Stimulated activated CD4-positive, alpha-beta T cell treated with anti-CD3 and anti-CD28 coated beads, Interleukin-4, amount 100 ng/mL, for 48 hours (primary cell): ENCODE results near the gene CCSAP.
"Not testable (repeated sequence)": the region's sequence is repeated elsewhere in the genome, so short reads cannot be mapped to it uniquely, and the experiment has no call there.

Experiments used
- DNase-seq, 2 donors: peaks; one replicate each; pipeline ENCODE4 v3.0.0-alpha.2; 2020; ENCODE audit warnings: low read depth in 2 of 2

CCSAP gene

DNA sequence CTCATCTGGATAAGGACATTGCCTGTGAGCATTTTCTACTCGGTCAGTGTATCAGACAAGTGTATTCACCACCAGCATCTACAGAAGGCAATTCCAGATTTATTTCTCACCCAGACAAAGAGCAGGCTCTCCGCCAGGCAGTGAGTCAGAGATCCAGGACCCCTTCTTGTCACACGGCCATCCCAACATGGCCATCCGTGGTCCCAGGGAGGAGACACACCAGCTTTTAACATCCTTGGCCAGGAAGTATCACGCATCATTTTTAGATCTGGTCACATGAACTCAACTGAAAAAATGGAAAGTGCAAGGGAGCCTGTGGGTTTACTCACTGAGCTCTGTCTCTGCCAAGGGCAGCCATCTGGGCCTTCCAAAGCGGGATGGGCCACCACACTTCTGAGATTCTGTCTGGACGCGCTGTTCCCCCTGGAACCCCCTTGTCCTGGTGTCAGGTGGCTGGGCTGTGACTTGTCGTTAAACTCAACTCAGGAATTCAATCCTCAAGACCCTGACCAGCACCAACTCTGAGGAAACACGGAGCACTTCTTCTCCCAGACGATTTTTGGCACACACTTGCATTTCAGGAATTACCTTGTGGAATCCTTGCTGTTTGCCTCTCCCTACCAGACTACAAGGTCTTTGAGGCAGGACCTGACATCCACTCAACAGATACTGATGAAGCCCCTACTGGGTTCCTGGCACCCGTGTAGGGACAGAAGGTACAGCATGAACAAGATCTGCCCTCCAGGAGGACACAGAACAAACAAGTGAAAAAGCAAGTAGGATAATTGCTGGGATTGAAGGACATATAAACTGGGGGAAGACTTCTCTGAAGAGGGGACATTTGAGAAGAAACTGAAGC is 21.6 kb upstream of the CCSAP start:
- DNase-seq = no peak

DNA sequence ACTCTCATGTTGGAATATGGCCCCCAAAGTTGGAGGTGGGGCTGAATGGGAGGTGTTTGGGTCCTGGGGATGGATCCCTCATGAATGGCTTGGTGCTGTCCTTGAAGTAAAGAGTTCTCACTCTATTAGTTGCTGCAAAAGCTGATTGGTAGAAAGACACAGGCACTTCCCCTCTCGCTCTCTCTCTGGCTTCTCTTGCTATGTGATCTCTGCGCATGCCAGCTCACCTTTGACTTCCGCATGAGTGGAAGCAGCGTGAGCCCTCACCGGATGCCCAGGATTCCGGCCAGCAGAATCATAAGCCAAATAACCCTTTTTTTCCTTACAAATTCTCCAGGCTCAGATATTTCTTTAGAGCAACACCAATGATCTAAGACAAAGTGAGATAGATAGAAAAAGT is 20.9 kb upstream of the CCSAP start:
- no peak for DNase-seq

DNA sequence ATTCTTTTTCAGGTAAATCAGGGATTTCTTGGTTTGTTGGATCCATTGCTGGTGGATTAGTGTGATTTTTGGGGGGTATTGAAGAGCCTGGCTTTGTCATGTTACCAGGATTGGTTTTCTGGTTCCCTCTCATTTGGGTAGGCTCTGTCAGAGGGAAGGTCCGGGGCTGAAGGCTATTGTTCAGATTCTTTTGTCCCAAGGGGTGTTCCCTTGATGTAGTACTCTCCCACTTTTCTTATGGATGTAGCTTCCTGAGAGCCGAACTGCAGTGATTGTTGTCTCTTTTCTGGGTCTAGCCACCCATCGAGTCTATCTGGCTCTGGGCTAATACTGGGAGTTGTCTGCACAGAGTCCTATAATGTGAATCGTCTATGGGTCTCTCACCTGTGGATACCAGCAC is 17.6 kb upstream of the CCSAP start:
- DNase-seq = no peak

DNA sequence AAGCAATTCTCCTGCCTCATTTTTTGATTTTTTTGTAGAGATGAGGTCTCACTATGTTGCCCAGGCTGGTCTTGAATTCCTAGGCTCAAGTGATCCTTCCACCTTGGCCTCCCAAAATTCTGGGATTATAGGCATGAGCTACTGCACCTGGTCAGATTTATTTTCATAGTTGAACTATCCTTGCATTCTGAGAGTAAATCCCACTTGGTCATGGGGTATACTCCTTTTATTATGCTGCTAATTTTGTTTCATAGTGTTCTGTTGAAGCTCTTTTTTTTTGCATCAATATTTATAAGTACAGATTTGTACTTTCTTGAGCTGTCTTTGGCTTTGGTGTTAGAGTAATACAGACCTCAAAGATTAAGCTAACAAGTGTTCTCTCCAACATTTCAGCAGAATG is 12.8 kb upstream of the CCSAP start:
- no peak for DNase-seq

DNA sequence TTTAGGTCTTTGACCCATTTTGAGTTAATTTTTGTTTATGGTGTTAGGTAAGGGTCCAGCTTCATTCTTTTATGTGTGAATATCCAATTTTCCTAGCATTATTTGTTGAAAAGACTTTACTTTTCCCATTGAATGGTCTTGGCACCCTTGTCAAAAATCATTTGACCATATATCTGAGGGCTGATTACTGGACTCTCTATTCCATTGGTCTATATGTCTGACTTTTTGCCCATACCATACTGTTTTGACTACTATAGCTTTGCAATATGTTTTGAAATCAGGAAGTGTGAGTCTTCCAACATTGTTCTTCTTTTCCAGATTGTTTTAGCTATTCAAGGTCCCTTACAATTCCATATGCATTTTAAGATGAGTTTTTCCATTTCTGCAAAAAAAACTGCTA is 11.4 kb upstream of the CCSAP start:
- DNase-seq = no peak

DNA sequence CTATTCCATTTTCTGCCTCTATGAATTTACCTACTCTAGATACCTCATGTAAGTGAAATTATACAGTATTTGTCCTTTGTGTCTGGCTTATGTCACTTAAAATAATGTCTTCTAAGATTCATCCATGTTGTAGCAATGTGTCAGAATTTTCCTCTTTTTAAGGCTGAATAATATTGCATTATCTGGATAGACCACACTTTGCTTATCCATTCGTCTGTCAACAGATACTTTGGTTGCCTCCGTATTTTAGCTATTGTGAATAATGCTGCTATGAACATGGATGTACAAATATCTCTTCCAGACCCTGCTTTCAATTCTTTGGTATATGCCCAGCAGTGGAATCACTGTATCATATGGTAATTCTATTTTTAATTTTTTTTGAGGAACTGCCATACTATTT is 10.1 kb upstream of the CCSAP start:
- DNase-seq = no peak

DNA sequence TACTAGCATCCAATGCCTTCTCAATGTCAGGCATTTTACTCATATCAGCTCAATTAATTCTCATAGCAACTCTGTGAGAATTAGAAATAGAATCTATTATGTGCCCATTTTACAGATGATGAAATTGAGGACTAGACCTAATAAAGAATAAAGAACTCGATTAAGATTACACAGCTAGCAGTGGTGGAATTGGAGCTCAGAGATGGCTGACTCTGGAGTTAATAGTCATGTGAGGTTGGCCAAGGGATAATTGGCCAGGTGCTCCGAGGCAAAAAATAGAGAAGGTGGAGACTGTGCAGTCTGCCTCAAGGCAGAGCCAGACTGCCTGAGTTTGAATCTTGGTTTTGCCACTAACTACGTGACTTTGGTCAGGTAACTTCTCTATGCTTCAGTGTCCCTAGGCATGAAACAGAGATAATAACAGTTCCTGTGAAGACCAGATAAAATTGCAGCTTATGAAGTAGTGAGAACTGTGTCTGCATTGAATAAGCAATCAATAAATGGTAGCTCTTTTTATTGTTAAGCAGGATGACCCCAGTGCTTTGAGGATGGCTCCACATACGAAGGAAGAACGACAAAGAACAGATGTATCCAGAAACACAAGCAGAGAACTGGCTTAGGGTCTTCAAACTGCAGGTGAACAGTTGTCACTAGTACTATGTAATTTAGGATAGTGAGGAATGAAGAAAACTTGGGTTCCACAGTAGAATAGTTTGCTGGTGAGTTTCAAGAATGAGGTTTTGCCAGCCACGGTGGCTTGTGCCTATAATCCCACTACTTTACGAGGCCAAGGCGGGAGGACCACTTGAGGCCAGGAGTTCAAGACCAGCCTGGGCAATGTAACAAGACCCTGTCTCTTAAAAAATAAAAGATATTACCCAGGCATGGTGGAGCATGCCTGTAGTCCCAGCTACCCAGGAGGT is 6.9 kb upstream of the CCSAP start:
- no peak for DNase-seq

DNA sequence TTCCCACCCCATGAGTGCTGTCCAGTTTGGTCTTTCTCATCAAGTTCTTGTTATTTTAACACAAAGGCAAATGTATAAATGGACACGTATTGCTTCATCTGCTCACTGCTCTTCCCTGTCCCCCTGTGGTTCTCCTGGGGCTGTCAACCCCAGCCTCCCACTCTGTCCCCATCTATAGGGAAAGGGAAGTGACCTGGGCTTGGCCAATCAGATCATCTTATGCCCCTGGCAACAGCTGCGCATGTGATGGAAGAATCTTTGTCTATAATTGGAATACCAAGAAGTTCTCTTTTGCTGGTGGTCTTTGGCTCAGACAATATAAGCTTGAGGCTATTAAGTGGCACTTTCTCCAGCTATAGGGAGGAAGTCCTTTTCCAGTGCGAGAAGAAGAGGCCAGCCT is 4.7 kb upstream of the CCSAP start:
- no peak for DNase-seq

DNA sequence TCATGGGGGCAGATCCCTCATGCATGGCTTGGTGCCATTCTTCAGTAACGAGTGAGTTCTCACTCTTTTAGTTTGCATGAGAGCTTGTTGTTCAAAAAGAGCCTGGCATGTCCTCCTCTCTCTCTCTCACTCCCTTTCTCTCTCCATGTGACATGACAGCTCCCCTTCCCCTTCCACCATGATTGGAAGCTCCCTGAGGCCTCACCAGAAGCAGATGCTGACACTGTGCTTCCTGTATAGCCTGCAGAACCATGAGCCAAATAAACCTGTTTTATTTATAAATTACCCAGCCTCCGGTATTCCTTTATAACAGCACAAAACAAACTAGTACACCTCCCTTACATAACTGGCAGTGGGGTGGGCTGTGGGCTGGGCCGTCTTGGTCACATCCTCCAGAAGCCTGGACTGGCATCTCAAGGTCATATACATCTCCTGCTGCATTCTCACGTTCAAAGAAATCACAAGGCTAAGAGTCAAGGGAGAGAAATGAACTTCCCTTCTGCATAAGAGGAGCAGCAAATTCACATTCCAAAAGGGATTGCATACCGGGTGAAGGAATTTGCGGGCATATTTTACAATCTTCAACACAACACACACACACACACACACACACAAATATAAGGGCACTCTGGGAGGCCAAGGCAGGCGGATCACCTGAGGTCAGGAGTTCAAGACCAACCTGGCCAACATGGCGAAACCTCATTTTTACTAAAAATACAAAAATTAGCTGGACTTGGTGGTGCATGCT is 2.3 kb upstream of the CCSAP start:
- no peak for DNase-seq

DNA sequence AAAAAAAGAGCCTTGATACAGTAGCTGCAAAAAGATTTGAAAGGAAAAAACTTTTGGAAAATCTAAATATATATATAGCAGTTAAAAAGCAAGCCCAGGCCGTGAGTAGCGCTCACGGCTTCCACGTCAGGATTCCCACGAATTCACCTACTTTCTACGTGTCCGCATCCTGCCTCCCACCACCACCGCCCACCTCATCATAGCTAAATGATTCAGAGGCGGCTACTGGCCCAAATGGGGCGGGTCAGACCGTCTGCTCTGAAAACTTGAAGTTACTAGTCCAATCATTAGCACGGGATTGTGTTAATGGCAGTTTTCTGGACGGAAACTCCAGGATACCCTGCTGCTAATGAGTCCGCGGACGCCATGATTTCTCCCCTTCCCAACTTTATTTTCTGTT is 1.3 kb upstream of the CCSAP start:
- no peak for DNase-seq

DNA sequence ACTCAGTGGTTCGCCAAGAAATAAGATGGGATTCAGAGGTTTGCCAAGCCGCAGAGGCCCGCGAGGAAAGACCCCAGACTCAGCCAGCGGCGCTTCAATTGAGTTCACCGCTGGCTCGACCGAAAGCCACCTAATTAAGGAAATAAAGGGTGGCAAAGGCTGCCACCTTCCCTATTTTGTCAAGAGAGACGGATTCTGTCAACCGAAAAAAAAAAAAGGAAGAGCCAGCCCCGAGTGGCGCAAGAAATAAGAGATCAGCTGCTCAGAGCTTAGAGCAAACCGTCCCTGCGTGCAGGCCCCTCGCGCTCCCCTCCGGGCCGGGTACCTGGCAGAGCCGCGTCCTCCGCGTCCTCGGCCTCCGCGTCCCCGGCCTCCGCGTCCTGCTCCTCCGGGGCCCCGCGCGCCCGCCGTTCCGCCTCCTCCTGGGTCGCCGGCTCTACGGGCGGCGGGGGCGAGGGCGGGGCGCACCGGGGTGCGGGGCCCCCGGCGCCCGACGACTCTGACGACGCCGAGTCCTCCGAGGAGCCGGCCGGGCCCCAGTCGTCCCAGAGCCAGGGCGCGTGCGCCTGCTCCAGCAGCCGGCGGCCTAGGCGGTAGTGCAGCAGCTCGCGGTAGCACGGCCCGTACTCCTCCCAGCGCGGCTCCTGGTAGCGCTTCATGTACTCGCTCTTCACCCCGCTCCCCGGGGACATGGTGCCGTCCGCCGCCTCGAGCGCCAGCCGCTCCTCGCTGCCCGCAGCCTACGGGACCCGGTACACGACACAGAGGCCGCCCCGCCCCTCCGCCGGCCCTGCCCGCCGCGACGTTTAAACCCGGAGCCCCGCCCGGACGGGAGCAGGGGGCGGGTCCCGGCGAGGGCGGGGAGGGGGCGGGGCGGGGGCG is 832 bp downstream of the CCSAP start:
- DNase-seq = peak; percentile 55 to 73

DNA sequence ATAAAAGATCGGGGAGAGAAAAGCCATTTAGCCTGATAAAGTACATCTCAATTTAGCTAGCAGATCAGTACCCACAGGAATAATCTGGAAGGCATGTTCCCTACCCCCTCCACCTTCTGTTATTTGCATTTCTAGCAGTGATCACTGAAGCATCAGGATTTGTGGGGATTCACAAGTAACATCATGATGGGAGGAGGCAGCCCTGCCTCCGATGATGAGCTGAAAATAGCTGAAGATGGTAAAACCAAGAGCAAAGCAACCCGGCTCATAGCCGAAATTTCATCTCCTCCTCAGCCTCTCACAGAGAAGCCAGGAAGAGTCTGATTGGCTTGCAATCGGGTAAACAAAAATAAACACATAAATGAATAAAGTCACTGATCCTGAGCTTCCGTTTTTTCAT is 2.4 kb downstream of the CCSAP start:
- no peak for DNase-seq

DNA sequence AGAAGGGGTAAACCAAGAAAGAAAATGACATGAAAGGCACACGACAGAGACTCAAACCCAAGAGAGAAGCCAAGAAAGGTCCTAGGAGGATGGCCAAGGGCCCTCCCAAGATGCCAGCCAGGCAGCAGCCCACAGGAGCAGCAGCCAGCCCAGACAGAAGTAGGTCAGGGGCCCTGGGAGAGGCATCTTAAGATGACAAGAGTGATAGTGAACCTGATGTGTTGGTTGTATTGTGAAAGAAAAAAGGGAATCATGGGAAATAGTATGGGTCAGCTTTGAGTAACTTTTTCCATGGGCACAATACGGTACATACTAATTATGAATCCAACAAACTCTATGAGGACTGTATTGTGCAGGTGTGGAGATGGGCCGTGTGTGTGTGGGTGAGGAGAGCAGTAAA is 3.3 kb downstream of the CCSAP start:
- no peak for DNase-seq

DNA sequence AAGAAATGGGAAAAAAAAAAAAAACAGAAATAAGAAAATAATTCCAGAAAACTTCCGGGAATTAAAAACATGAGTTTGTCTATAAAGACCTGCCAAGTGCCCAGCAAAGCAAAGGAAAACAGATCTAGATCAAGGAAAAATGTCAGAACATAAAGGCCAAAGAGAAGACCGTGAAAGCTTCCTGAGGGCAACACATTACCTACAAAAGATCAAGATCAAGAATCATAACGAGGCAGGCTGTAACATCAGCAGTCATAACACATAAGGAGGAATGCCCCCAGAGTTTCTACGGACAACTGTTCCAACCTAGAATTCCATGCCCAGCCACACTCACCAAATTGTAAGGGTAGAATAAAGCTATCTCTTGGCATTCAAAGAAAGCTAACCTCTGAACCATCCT is 3.8 kb downstream of the CCSAP start:
- DNase-seq = no peak

DNA sequence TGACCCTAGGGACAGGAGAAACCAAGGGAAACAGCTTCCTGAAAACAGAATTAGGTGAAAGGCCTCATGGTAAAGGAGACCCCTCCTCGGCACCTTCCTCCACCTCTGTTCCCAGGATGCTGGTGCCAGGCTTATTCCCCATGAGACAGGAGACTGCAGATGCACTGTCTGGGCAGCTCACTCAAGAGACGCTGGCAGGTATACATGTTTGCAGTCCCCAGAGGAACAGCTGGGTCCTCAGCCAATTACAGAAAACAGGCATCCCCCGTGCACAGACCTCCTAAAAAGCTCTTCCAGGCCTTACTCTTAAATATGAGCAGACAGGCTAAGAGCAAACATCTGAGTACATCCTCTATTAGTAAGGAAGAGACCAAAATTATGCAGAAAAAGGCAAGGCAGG is 6.5 kb downstream of the CCSAP start:
- DNase-seq = no peak

DNA sequence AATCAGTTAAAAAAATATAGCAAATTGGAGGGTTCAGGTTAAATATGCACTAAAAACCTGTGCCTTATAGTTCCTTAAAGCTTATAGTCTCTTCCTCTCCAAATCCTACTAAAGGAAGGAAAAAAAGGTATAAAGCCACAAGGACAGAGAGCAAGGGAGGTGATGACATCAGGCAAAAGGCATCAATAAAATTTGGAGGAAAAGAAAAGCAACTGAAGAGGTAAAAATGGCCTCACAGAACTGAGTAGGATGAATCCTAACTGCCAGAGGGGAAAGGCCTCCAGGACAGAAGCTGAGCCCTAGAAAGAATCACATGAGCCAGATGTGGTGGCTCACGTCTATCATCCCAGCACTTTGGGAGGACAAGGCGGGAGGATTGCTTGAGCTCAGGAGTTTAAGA is 8.1 kb downstream of the CCSAP start:
- DNase-seq = no peak

DNA sequence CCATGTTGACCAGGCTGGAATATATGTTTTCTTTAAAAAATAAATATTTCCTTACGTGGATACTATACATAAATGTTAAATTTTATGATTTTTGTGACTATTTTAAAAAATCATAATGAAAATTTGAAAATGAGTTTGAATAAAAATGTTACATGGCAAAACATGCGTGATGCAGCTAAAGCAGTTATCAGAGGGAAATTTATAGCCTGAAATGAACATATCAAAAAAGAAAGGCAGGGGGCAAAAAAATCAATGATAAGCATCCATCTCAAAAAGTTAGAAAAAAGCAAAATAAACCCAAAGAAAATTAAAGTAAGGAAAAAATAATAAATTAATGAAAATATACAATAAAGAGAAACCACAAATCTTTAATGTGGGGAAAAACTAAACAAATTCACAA is 8.6 kb downstream of the CCSAP start:
- no peak for DNase-seq

DNA sequence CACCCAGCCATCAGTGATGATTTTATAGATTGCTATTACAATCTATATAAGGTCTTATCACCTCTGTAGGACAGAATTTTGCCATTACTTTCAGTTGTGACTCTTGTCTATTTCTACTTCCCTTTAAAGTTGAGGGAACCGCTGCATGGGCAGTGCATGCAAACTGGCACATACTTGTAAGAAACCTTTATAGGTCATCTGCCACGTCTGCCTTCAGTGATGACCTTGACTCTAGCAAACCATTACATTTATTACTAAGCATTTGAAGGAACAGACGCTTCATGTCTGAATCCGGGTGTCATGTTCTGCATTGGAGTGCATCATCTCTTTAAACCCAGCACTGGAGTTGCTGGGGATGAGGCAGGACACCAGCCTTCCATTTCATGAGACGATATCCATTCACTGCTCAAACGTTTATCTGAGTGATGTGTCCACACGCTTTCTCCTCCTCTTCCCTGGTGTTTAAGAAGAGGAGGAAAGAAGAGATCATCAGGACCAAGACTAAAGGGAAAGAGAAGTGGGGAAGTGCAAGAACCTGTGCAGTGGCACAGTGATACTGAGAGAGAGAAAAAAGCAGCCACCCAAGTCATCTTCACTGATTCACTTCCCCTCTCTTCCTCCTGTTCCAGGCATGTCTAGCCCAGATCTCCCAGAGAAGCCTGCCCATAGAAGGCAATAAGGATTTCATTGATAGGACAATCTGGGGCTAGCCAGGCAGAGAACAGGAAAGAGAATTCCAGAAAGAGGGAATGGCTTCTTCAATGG is 14.1 kb downstream of the CCSAP start:
- no peak for DNase-seq

DNA sequence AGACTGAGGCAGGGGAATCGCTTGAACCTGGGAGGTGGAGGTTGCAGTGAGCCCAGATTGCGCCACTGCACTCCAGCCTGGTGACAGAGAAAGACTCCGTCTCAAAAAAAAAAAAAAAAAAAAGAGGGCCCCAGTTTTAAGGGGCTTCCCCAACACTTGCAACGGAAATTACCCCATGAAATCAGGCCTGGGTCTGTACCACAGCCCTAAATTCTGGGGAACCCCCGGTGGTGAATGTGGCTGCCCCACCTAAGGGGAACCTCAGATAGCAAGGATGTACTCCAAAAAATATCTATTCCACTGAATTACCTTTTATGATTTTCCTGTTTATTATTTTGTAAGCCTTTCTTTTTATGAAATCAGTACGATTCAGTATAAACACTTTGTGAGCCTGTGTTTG is 15.1 kb downstream of the CCSAP start:
- not testable (repeated sequence) for DNase-seq

DNA sequence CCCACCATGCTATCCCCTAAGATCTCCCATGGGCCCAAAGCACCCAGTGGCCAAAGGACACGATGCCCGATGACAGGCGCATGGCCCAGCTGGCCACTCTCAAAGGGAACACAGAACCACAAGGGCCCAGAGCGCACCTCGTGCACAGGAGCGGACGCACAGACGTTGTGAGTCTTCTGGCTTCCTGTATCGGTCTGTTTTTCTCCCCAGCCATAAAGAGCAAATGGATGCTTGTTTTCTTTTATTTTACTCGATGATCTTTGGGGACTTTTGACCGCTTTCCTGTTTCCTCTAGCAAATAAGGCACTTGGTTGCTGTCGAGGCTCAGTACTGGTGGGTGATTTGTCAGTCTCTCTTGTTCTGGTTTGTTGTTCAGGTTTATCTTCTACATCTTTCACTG is 16.2 kb downstream of the CCSAP start:
- no peak for DNase-seq
